GM18520 (cell line): Measurements from ENCODE around the gene PCDHB11.
"Not testable (repeated sequence)": the region's sequence is repeated elsewhere in the genome, so short reads cannot be mapped to it uniquely, and the experiment has no call there.

Experiments
- ATAC-seq: cut with Tn5 transposase; IDR thresholded peaks from one replicate; pipeline ENCODE4 v1.9.1; 2021; ENCODE audit not compliant: unreplicated experiment

PCDHB11 gene

GRCh38 chr5:141199359-141200235 lies at the start of gene PCDHB11:
Gene PCDHB11 (plus strand): TSS chr5:141199627. CDS start chr5:141199775, 148 bp downstream.
- no peak for ATAC-seq

- no peak for ATAC-seq
Observed at GRCh38 chr5:141149812-141150211, 49.6 kb upstream of the PCDHB11 start, which contains the start of gene PCDHB6. Gene PCDHB6 (plus strand): TSS chr5:141150057. CDS start chr5:141150258, 201 bp downstream.

GRCh38 chr5:141150224-141150992 lies 49.0 kb upstream of the PCDHB11 start:
- no peak for ATAC-seq

GRCh38 chr5:141150993-141151325 lies 48.5 kb upstream of the PCDHB11 start:
- ATAC-seq, result no peak

GRCh38 chr5:141151632-141152031 lies 47.8 kb upstream of the PCDHB11 start:
- ATAC-seq, result not testable (repeated sequence)

GRCh38 chr5:141152096-141152495 lies 47.3 kb upstream of the PCDHB11 start:
- ATAC-seq, result not testable (repeated sequence)

- no peak for ATAC-seq
Observed at GRCh38 chr5:141155540-141156374, 43.7 kb upstream of the PCDHB11 start.

GRCh38 chr5:141157356-141157755 lies 42.1 kb upstream of the PCDHB11 start:
- ATAC-seq, result not testable (repeated sequence)

- not testable (repeated sequence) for ATAC-seq
Observed at GRCh38 chr5:141157901-141158300, 41.5 kb upstream of the PCDHB11 start.

- no peak for ATAC-seq
Observed at GRCh38 chr5:141172381-141173204, 26.8 kb upstream of the PCDHB11 start, which contains the start of gene PCDHB7. Gene PCDHB7 (plus strand): TSS chr5:141172644. CDS start chr5:141172836, 192 bp downstream.

- not testable (repeated sequence) for ATAC-seq
Observed at GRCh38 chr5:141174291-141175104, 24.9 kb upstream of the PCDHB11 start.

- no peak for ATAC-seq
Observed at GRCh38 chr5:141175933-141176332, 23.5 kb upstream of the PCDHB11 start.

GRCh38 chr5:141177577-141178191 lies 21.7 kb upstream of the PCDHB11 start, which contains the start of gene PCDHB8:
Gene PCDHB8 (plus strand): TSS chr5:141177790. CDS start chr5:141178035, 245 bp downstream.
- ATAC-seq, result not testable (repeated sequence)

- ATAC-seq, result not testable (repeated sequence)
Observed at GRCh38 chr5:141179371-141179770, 20.1 kb upstream of the PCDHB11 start.

- not testable (repeated sequence) for ATAC-seq
Observed at GRCh38 chr5:141179876-141180275, 19.6 kb upstream of the PCDHB11 start.

GRCh38 chr5:141180313-141180712 lies 19.1 kb upstream of the PCDHB11 start:
- ATAC-seq, result no peak

- ATAC-seq, result no peak
Observed at GRCh38 chr5:141182248-141182647, 17.2 kb upstream of the PCDHB11 start, which contains the start of gene PCDHB16. Gene PCDHB16 (plus strand): TSS chr5:141182387. CDS start chr5:141182560, 173 bp downstream.

- ATAC-seq, result not testable (repeated sequence)
Observed at GRCh38 chr5:141184117-141184855, 15.1 kb upstream of the PCDHB11 start.
